Ectodermal cell (in vitro differentiated cells): Measurements from ENCODE around the gene CFAP61.

Source experiments
- H3K27ac ChIP-seq: 2 replicates; pipeline ENCODE4 v1.7.0; 2013; ENCODE audit warnings: mild to moderate bottlenecking, low read depth, low read length; ENCODE audit not compliant: insufficient read depth, poor library complexity, severe bottlenecking
- H3K27me3 ChIP-seq: 2 replicates; pipeline ENCODE4 v1.7.0; 2013; ENCODE audit warnings: mild to moderate bottlenecking, low read length; ENCODE audit not compliant: insufficient read depth, control insufficient read depth, poor library complexity, severe bottlenecking
- H3K36me3 ChIP-seq: one replicate; pipeline ENCODE4 v1.7.0; 2013; ENCODE audit warnings: low read length; ENCODE audit not compliant: control insufficient read depth, insufficient read depth
- H3K4me1 ChIP-seq: one replicate; pipeline ENCODE4 v1.7.0; 2013; ENCODE audit warnings: low read length; ENCODE audit not compliant: control insufficient read depth, insufficient read depth
- H3K4me3 ChIP-seq: 2 replicates; pipeline ENCODE4 v1.7.0; 2013; ENCODE audit warnings: low read depth, low read length, control low read depth; ENCODE audit not compliant: insufficient read depth
- H3K9me3 ChIP-seq: 2 replicates; pipeline ENCODE4 v1.7.0; 2013; ENCODE audit warnings: mild to moderate bottlenecking, low read length, moderate library complexity; ENCODE audit not compliant: control insufficient read depth
- WGBS, 2 experiments: methylation state at CpG; one replicate each; pipeline ENCODE4 v1.1.7; 2013; ENCODE audit warnings: missing lambda C conversion rate in 2 of 2; 5-methylcytosine and 5-hydroxymethylcytosine counted together

The CFAP61 gene

DNA sequence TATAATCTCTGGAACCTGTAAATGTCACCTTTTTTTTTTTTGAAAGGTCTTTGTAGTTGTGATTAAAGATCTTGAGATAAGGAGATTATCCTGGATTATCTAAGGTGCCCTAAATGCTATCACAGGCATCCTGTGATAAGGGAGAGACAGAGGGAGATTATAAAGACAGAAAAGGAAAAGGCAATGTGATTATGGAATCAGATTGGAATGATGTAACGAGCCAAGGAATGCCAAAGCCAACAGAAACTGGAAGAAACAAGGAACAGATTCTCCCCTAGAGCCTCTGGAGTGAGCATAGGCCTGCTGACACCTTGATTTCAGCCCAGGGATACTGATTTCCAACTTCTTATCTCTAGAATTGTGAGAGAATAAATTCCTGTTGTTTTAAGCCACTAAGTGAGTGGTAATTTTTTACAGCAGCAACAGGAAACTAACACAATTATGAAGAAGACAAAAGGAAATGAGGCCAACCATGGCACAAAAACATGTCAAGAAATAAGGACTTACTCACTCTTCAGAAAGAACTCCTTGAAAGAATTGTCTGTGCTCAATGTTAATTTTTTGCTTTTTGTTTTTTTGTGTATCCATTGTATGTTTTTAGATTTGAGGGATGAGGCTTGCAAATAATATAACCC is 82.7 kb downstream of the CFAP61 start:
- no peaks in the 10 kb centered on the region for H3K36me3 ChIP-seq
- no peaks in the 10 kb centered on the region for H3K27me3 ChIP-seq
- no peaks in the 10 kb centered on the region for H3K9me3 ChIP-seq
- H3K4me3 ChIP-seq = no peak overlapping the region
- no peaks in the 10 kb centered on the region for H3K4me1 ChIP-seq
- H3K27ac ChIP-seq = no peak overlapping the region
- WGBS, 2 experiments = 83 to 88% methylated on average over 1 of the region's 1 CpG

GRCh38 chr20:20136313-20136712 is 84.0 kb downstream of the CFAP61 start:
- 83 to 86% methylated on average over 1 of the region's 1 CpG for WGBS, 2 experiments
- Histone ChIP-seq H3K9me3 (no peaks in the 10 kb centered on the region), H3K27me3 (no peaks in the 10 kb centered on the region), H3K27ac (no peak overlapping the region), H3K4me3 (no peak overlapping the region), H3K4me1 (no peaks in the 10 kb centered on the region), H3K36me3 (no peaks in the 10 kb centered on the region)

- no peaks in the 10 kb centered on the region for H3K36me3 ChIP-seq
- no peaks in the 10 kb centered on the region for H3K4me1 ChIP-seq
- no peak overlapping the region for H3K27ac ChIP-seq
- 91 to 93% methylated on average over 5 of the region's 5 CpGs for WGBS, 2 experiments
- H3K4me3 ChIP-seq = no peak overlapping the region
- no peaks in the 10 kb centered on the region for H3K27me3 ChIP-seq
- H3K9me3 ChIP-seq = no peaks in the 10 kb centered on the region
Observed at GRCh38 chr20:20137851-20138250, 85.5 kb downstream of the CFAP61 start.

DNA sequence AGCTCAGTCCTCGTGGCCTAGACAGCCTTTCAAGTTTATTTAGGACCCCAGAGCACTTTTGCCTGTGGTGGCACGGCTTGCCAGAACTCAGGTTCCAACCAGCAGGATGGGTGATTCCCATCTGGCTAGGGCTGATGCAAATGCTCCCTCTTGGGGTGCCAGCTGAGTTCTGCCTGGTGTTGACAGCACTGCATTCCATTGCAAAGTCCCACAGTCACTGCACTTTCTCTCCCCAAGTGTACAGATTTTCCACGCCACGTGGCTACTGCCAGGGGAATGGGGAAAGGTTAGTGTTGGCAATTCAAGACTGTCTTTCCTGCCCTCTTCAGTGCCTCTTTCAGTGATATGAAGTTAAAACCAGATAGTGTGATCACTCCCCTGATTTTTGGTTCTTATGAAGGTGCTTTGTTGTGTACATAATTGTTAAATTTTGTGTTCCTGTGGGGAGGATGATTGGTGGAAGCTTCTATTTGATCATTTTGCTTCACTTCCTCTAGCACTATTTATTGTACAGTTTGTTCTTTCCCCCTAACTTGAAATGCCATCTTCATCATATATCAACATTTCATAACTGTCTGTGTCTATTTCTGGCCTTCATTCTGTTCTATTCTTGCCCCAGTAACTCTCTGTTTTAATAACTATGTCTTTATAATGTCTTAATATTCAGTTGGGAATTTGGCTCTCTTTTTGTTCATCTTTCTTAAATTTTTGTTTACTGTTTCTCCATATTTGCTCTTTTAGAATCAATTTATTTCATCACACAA is 86.2 kb downstream of the CFAP61 start:
- no peaks in the 10 kb centered on the region for H3K36me3 ChIP-seq
- no peak overlapping the region for H3K4me3 ChIP-seq
- H3K27me3 ChIP-seq = no peaks in the 10 kb centered on the region
- 88 to 89% methylated on average over 4 of the region's 4 CpGs for WGBS, 2 experiments
- no peak overlapping the region for H3K27ac ChIP-seq
- no peaks in the 10 kb centered on the region for H3K4me1 ChIP-seq
- H3K9me3 ChIP-seq = no peaks in the 10 kb centered on the region

DNA sequence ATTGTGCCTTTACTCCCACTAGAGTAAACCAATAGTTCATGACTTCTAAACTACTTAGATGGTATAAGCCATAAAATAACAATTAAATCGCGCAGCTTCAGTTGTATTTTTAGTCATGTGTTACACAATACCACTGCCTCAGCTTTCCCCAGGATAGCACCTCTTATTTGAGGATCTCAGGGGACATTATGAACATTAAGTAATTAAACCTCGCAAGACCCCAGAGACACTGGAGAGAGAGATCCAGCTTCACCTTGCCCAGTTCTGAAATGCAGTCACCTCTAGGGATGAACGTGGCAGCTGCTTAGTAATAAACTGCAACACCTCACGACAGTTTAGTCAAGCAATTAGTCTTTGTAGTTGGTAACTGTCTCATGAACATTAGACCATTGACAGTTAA is 87.1 kb downstream of the CFAP61 start:
- Histone ChIP-seq H3K27me3 (no peaks in the 10 kb centered on the region), H3K4me1 (no peaks in the 10 kb centered on the region), H3K36me3 (no peaks in the 10 kb centered on the region), H3K27ac (no peak overlapping the region), H3K9me3 (no peaks in the 10 kb centered on the region), H3K4me3 (no peak overlapping the region)
- 94 to 96% methylated on average over 5 of the region's 5 CpGs for WGBS, 2 experiments

- H3K4me1 ChIP-seq = no peaks in the 10 kb centered on the region
- no peaks in the 10 kb centered on the region for H3K27me3 ChIP-seq
- H3K36me3 ChIP-seq = no peaks in the 10 kb centered on the region
- WGBS, 2 experiments = 80 to 87% methylated on average over 2 of the region's 2 CpGs
- H3K9me3 ChIP-seq = no peaks in the 10 kb centered on the region
- H3K27ac ChIP-seq = no peak overlapping the region
- no peak overlapping the region for H3K4me3 ChIP-seq
Observed at GRCh38 chr20:20143165-20143564, 90.8 kb downstream of the CFAP61 start.

DNA sequence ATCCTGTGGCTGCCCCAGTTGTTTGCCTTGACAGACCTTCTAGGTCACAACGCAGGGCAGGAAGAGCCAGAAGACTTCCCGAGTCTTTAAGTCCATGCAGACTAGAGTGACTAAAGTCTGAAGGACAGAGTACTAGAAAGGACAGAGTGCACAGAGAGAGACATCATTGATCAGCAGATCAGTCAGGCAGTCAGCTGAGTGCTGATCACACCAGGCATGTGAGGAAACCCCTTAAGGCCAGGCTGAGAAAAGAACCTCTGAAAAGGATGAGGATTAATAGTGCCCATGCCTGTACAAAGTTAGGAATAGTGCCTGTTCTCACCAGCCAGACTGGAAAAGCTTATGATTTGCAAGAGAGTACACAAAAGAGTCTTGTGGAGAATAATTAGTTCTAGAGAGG is 91.3 kb downstream of the CFAP61 start:
- 87 to 93% methylated on average over 2 of the region's 2 CpGs for WGBS, 2 experiments

GRCh38 chr20:20148779-20149178 is 96.4 kb downstream of the CFAP61 start:
- no peaks in the 10 kb centered on the region for H3K27me3 ChIP-seq
- H3K9me3 ChIP-seq = no peaks in the 10 kb centered on the region
- no peak overlapping the region for H3K4me3 ChIP-seq
- 97 to 100% methylated on average over 2 of the region's 2 CpGs for WGBS, 2 experiments
- no peaks in the 10 kb centered on the region for H3K36me3 ChIP-seq
- no peaks in the 10 kb centered on the region for H3K4me1 ChIP-seq
- H3K27ac ChIP-seq = no peak overlapping the region

More for the DNA sequence above, 91.3 kb downstream of the CFAP61 start:
- no peaks in the 10 kb centered on the region for H3K4me1 ChIP-seq
- no peaks in the 10 kb centered on the region for H3K36me3 ChIP-seq
- no peak overlapping the region for H3K4me3 ChIP-seq
- H3K9me3 ChIP-seq = no peaks in the 10 kb centered on the region
- H3K27ac ChIP-seq = no peak overlapping the region
- no peaks in the 10 kb centered on the region for H3K27me3 ChIP-seq

GRCh38 chr20:20150241-20150640 is 97.9 kb downstream of the CFAP61 start:
- H3K27ac ChIP-seq = no peak overlapping the region
- H3K4me3 ChIP-seq = no peak overlapping the region
- no peaks in the 10 kb centered on the region for H3K36me3 ChIP-seq
- H3K4me1 ChIP-seq = no peaks in the 10 kb centered on the region
- no peaks in the 10 kb centered on the region for H3K9me3 ChIP-seq
- WGBS, 2 experiments = 93 to 96% methylated on average over 2 of the region's 2 CpGs
- H3K27me3 ChIP-seq = no peaks in the 10 kb centered on the region

DNA sequence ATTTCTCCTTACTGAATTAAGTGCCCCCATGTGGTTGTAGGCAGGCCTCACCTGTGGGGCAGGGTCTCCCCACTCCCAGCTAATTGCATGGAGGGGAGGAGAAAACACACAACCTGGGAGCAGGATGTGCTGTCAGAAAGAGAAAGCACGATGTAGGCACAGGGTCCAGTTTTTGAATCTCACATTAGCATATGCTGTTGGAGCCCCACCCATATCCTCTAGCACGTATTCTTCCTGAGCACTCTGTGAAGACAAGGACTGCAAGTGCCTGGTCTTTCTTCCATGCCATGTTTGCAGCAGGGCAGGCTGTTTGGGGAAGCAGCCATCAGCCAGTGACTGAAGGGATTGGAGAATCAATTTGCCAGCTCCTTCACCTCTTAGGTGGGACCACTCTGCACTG is 108.2 kb downstream of the CFAP61 start:
- H3K27me3 ChIP-seq = no peaks in the 10 kb centered on the region
- no peaks in the 10 kb centered on the region for H3K9me3 ChIP-seq
- no peaks in the 10 kb centered on the region for H3K36me3 ChIP-seq
- no peaks in the 10 kb centered on the region for H3K4me1 ChIP-seq
- H3K4me3 ChIP-seq = no peak overlapping the region
- 39 to 47% methylated on average over 2 of the region's 2 CpGs for WGBS, 2 experiments
- no peak overlapping the region for H3K27ac ChIP-seq
